SKM-1 treated with dmso at 0.1 percent for 144 hours (cell line): ENCODE measurements around the gene TRABD2B.
"Not testable (repeated sequence)": the region's sequence is repeated elsewhere in the genome, so short reads cannot be mapped to it uniquely, and the experiment has no call there.

Experiments
- DNase-seq: peaks from one replicate; lab custom pipeline; 2025; ENCODE audit not compliant: unreplicated experiment; lab: John Stamatoyannopoulos, UW

The TRABD2B gene

DNA sequence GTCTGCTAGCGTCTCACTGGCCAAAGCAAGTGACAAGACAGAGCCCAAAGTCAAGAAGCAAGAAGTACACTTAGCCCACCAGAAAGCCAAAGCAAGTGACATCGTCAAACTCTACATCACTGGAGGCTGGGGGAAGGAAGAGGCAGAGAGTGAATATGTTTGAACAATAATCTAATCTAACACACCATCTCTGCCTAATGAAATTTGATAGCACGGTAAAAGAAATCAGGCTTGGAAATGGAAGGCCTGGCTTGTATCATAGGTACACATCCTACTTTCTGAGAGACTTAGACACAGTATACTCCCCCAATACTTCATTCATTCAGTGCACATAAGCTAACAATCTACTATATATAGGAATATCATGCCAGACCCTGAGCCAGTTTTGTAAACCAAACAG lies 26.3 kb downstream of the TRABD2B start:
- DNase-seq: no peak

DNA sequence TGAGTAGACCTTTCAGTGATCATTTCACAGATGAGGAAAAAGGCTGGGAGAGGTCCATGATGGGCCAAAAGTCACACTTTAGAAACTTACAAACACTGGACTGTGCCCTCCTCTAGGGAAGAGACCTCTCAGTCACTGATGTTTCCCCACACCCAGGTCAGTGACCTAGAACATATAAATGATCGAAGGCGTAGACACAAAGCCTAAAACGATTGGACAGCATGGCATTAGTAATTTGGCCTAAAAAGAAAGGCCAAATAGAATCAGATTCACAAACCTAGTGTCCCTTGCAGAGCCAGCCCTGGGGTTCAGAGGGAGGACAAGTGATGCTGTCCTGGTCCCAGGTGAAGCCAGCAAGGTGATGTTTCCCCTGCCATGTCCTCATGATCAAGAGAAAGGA lies 27.7 kb downstream of the TRABD2B start:
- no peak for DNase-seq

DNA sequence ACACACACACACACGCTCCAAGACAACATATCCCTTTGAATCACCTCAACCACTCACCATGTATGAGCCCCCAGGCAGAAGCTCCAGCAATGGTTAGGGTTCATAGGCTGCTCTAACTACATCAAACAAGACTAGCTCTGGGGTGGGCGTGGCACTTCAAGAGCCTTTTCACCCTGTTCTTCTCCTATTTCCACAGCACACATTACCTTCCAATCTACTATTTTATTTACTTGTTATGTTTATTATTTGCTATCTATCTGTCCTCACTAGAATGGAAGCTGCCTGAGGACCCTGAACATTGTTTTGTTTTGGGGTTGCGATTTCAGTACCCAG lies 28.7 kb downstream of the TRABD2B start:
- no peak for DNase-seq

DNA sequence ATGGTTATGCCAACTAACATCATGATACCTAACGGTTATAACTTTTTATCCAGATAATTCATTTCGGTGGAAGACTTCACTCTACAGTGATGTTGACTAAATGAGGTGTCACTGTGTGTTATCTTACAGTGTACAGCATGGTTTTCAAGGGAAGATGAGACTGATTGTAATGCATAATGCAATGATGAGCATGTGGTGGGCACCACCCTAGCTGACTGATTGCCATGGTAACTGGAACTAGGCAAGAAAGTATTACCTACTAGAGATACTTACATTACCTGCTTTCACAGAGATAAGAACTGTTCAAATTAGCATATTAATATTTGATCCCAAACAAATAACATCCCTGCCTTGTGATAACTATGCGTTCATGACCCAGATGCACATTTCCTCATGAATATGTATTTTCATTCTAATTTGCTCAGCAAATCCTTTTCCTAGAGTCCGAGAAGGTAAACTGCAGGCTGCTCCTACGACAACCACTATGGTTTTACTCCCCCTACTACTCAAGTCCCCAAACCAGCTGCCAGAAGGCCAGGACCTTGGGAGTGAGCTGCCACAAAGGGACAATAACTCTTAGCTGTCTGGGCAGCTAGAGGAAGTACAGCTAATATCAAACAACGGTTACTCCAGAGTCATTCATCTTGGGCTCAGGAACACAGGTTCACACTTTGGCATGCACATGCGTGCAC lies 29.2 kb downstream of the TRABD2B start:
- DNase-seq: no peak

DNA sequence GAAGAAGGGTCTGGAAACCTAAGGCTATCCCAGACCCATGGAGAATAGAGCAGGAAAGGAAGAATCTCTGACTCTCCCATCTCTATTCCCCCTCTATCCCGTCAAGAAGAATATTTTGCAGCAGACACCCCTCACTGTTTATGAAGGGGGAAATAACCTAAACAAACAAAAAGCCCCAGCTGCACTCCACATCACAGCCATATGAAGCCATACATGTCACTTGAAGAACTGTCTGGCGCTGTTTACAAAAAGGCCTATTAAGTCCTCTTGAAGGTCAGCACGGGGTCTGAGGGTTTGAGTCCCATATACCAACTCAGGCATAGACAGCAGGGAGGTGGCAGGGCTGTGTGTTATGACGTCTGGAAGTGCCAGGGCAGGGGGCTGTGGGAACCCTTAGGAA lies 31.4 kb downstream of the TRABD2B start:
- DNase-seq: no peak

DNA sequence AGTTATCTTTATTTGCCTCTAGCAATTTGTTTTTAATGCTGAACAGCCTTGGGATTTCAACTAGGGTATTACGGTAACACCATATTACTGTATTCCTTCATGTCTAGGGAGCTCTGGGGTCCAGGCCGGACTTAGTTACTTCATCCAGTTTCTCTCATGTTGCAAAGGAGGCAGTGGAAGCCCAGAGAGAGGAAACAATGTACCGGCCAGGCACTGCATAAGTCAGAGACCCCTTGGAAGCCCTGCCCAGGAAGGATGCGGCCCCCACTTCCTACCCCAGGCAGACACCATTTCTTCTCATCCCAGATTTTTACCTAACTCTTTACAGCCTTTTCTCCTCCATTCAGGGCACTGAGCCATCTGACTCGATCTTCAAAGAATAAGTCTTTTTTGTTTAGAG lies 32.5 kb downstream of the TRABD2B start:
- DNase-seq: no peak

DNA sequence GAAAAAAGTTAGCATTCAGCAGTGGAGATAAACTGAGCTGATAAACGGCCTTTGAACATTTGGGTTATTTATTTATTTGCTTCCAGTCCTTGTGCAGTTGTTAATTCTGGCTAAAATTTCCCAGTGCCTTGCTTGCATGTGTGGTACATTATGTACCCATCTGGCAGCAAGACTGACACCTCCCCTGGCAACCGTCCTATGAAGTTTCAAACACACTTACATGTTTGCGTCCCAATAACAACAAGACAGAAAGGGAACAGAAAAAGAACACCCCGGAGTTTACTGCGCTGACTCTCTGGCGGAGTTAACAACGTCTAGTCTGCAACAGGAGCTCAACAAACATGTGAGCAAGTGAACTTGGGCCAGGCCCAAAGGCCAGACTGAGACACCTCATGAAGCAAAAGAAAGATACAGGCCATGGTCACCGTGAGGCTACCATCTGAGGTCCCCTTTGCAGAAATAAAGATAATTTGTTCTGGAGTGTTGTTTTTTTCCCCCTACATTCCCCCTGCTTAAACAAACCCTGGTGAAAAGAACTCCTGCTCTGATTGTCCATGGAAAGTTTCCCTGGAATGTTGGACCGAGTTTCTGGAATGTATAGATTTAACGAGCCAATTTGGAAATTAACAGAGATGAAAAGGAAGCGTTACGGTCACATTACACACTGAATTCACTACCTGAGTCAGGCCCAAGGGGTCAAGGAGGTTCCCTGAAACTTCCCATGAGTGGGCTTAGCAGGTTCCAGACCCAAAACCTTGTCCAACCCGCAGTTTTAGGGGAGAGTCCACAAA lies 33.4 kb downstream of the TRABD2B start:
- DNase-seq: no peak

DNA sequence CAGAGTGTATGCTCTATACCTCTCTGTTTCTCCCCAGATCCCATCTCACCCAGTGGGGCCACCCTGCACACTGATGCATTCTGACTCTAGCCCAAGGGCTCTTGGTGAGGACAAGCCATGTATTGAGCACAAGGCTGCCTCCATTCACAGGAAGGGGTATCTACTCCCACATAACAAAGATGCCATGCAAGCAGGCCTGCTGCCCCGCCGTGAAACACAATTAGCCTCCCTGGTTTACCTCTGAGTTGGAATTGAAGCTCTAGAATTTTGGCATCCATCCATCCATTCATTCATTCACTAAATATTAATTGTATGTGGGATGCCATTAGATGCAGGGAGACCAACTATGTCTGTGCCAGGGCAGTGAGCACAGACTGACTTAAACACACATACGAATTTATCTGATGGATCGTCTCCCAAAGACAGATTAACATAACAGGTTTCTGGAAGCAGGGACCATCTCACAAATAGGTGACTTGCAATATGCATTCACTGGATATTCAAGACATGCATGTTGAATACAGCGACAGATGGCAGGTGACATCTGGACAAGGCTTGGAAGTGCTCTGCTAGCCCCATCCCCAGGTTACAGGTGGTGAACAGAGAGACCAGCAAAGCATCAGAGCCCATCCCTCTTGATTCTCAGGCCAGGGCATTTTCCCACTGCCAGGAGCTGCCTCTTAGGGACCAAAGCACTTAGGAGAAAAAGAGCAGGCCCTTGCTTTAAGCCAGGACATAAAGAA lies 34.3 kb downstream of the TRABD2B start:
- DNase-seq: no peak

DNA sequence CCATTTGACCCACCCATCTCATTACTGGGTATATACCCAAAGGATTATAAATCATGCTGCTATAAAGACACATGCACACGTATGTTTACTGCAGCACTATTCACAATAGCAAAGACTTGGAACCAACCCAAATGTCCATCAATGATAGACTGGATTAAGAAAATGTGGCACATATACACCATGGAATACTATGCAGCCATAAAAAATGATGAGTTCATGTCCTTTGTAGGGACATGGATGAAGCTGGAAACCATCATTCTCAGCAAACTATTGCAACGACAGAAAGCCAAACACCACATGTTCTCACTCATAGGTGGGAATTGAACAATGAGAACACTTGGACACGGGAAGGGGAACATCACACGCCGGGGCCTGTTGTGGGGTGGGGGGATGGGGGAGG lies 35.4 kb downstream of the TRABD2B start:
- DNase-seq: not testable (repeated sequence)

DNA sequence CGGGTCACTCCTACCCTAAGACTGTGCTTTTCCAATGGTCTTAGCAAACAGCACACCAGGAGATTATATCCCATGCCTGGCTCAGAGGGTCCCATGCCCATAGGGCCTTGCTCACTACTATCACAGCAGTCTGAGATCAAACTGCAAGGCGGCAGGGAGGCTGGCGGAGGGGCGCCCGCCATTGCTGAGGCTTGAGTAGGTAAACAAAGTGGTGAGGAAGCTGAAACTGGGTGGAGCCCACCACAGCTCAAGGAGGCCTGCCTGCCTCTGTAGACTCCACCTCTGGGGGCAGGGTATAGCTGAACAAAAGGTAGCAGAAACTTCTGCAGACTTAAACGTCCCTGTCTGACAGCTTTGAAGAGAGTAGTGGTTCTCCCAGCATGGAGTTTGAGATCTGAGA lies 40.7 kb downstream of the TRABD2B start:
- DNase-seq: not testable (repeated sequence)

DNA sequence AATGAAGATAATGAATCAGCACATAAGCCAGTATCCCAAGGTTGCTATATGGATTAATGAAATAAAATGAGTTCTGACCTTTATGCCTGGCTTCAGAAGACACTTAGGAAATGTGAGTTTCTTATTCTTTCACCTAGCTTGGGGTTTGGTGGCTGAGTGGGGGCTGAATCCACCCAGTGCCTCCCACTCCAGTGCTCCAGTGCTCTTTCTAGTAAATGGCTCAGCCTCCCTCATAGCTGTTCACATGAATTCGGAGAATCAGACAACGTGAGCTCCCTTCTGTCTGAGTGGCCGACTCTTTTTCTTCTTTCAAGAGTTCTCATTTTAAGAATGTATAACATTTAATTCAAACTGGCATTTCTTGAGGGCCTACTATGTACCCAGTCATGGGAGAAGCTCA lies 43.5 kb downstream of the TRABD2B start:
- no peak for DNase-seq

DNA sequence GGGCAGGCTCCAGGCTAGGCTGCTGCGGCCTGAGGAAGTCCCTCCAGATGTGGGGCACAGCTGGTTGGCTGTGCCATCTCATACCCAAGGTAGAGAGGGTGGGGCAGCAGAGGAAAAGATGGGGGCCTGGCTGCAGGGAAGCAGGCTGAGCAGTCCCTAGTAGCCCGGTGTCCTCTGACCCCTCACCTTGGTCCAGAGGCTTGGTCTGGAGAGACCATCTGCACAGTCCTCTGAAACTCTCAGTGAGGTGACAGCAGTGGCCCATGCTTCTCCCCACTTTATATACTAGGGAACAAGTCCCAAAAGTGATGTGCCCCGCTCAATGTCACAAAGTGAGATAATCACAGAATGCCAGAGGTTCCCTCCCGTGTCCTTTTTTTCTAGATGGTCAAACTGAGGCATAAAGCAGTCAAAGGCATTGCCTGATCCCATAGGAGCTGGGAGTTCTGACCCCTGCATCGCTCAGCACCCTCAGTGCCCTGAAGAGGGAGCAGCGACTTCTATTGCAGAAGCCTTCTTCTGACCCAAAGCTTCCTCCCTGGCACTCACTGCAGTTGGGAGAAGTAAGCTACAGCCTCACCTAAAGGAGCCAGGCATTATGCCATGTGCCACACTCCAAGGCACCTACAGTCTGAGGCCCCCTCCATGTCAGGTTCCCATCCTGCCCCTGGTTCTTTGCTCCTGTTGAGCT lies 45.5 kb downstream of the TRABD2B start:
- no peak for DNase-seq

DNA sequence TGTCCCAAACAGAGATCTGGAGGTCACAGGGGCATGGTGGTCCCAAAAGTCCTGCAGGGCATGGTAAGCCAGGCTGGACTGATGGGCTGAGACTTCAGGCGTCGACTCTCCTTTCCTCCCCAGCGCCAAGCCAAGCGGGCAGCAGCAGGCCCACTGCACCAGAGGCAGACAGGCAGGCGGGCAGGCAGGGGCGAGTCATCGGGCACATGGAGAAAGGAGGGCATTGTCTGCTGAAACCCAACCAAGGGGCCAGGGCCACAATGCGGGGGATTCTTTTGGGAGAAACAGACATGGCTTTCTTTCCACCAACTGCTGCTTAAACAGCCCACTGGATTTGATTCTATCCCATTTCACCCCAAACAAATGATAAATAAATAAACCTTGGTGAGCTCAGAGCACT lies 46.2 kb downstream of the TRABD2B start:
- DNase-seq: no peak

DNA sequence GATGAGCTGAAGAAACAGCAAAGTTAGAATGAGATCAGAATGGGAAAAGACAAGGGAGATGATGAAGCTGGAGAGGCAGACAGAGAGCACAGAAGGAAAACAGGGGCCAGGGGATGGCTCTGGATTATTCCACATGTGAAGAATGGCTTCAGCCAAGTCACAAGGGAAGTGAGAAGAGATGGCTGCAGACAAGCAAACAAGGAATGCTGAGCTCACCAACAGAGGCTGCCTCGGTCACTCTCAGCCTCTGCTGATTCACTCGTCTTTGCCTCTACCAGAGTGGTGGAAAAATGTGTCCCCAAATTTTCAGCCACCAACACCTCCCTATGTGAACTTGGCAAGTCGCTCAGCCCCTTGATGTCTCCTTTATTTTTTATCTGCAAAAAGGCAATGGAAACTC lies 46.7 kb downstream of the TRABD2B start:
- no peak for DNase-seq

DNA sequence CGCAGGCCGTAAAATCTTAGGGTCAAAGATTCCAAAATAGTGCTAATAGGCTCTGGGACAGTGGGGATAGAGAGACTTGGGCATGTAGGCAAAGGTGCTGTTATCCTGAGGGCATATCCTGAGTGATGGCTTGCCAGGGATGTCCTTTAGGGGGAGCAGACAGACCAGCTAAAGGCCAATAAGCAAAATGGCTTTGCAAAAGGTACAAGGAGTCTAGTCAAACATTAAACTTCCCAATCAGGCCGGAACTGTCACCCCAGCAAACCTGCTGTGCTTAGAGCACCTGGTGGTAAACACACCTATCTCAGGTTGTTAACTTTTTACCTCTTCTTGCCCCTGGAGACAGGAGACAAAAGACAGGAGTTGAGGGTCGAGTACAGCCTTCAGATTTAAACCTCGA lies 49.1 kb downstream of the TRABD2B start:
- no peak for DNase-seq

DNA sequence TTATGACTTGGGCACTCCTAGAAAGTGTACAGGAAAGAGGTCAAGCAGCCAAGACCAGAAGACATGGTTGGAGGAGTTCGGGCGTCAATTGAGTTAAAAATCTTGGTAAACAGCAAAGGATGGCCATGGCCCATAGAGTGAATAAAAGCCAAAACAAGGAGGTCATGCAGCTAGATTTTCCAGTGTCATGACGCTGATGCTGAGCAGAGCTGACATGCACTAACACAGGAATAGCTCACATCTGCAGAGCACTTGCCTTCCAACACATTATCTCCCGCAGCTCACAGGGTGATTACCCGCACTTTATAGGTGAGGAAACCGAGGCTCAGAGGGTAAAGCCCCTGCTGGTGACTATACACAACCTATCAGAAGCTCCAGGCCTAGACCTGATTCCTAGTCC lies 49.7 kb downstream of the TRABD2B start:
- no peak for DNase-seq

DNA sequence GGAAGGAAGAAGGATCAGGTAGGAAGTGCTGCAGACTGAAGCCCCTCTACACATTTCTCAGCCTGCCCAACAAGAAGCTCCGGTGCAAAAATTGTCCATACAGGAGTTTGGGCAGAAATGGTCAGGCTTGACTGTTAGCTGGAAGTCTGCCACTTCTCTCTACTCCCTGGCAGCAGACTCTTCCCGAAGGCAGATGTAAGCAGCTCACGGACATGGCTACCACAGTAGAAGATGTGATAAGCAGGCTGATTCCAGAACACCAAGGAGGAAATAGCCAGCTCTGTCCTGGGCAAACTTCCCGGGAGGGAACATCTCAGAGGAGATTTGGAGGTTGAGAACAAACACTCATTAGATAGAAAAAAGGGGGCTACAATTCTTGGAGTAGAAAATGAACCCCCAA lies 52.6 kb downstream of the TRABD2B start:
- no peak for DNase-seq

DNA sequence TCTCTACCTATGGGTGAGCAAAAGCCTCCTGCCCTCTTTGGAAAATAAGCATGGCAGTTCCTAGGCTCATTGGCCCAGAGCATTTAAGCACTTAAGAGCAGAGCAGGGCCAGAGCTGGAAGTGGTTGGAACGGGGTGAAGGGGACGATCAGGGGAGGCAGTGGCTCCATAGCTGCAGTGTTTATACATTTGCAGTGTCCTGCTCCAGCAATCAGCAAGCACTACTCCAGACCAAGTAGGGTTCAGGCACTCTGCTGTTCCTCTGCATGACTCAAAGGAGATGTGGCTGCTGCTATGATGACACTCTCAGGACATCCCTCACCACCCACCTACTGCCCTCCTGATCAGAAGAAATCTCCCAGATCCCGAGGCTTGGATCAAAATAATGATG lies 55.0 kb downstream of the TRABD2B start:
- no peak for DNase-seq

DNA sequence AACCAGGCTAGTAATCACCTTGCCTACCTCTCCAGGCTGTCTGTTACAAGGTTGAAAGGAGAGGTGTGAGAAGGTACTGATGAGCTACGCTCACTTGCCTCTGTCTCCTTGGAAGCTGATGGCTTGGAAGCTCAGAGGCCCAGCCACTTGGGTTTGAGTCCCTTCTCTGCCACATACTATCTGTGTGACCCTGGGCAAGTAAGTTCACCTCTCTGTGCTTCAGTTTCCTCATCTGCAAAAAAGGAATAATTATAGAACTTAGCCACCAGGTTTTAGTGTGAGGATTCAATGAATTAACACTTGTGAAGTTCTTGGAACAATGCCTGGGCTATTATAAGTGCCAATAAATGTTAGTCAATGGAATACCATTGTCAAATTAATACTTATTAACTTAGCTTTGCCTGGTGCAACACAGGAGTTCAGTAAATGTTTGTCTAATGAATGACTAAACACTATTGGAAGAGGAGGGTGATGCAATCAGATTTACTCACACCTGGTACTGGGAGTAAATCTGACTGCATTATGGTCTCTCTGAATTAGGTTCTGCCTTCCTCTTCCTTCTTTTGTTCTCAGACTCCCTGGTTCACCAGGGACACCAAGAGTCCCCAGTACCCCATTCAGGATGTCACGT lies 55.5 kb downstream of the TRABD2B start:
- DNase-seq: no peak

DNA sequence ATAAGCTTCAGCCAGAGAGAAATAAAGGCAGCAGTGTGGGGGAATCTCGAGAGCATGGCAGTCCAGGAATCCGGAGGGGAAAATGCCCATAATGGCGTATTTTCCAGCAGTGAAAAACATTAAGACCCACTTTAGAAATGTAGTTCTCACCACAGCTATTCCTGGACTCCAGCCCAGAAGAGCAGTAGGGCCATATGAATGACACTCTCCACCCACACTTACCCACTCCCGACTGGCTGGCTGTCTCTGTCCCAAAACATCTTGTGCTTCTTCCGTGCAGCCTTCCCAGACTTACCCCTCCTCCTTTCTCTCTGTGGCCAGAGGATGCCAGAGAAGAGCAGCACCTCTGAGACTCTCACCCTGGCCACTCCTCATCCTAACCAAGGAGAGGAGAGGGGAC lies 56.4 kb downstream of the TRABD2B start:
- no peak for DNase-seq

DNA sequence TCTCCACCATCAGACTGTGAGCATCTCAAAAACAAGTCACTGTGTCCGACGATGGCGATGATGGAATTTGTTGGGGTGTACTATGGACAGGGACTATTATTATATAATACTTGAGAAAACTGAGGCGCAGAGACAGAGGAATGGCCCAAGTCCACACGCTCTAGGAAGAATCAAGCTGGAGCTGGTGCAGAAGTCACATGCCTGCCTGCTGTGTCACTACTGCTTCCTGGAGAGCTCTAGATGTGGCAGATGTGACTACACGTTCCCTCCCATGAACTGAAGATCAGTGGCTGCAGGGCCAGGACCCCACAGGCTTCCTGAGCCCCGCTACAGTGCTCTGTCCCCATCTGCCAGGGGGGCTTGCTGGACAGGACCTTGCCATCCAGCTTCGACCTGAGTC lies 56.9 kb downstream of the TRABD2B start:
- no peak for DNase-seq
